Stomach (tissue), 4 donors: ENCODE measurements around the gene CUEDC1.

ENCODE experiments used
- CTCF ChIP-seq, 7 experiments: fragments of 450-650 bp in 4 of 7; fragments of 200-600 bp in 3 of 7; sonication (generic) in 3 of 7; IDR thresholded peaks; one replicate each; pipeline ENCODE4 v1.5.1; 2016 to 2019; ENCODE audit warnings: antibody characterized with exemption in 7 of 7, control low read depth in 2 of 7, mild to moderate bottlenecking in 1 of 7
- POLR2A ChIP-seq, 4 donors: fragments of 450-650 bp; IDR thresholded peaks; one replicate each; pipeline ENCODE4 v1.6.1; 2016; ENCODE audit warnings: antibody characterized with exemption in 4 of 4, control low read depth in 2 of 4, mild to moderate bottlenecking in 1 of 4, moderate library complexity in 1 of 4
- POLR2AphosphoS5 ChIP-seq, 3 donors: sonication (generic); formaldehyde crosslinking; IDR thresholded peaks; one replicate each; pipeline ENCODE4 v1.6.1; 2016; ENCODE audit warnings: antibody characterized with exemption in 3 of 3

GRCh38 chr17:57915544-57915943, 39.7 kb downstream of the CUEDC1 start:
- TF ChIP-seq CTCF (IDR thresholded peaks at IDR 0.05) (no peak), POLR2A (IDR thresholded peaks at IDR 0.05) (no peak), POLR2AphosphoS5 (IDR thresholded peaks at IDR 0.05) (no peak)
